GM18867 (cell line): Measurements from ENCODE around the gene FBN2.

ENCODE experiments used
- ATAC-seq: cut with Tn5 transposase; IDR thresholded peaks from one replicate; pipeline ENCODE4 v1.9.1; 2021; ENCODE audit warnings: mild to moderate bottlenecking, moderate library complexity; ENCODE audit not compliant: unreplicated experiment

FBN2 gene

GRCh38 chr5:128538000-128538249, at the start of gene FBN2:
Gene FBN2 (minus strand): TSS chr5:128538245. CDS start chr5:128537603, 642 bp downstream.
- ATAC-seq, result no peak

DNA sequence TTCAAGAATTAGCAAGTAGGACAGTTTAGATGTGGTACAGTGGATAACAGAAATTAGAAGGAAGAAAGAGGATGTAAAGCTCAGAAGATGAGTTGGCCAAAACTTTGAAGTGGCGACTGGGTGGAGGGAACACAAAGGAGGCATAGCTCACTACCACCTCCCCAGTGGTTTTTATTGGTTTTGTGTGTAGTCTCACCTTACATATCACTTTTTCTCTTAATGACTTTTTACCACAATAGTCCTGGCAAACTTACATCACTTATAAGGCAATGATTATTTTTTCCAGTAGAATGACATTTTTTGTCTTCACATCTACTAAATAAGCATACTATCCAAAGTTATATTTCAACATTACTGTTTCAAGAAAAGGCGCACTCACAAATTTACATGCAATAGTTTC, 49.2 kb upstream of the FBN2 start:
- no peak for ATAC-seq

GRCh38 chr5:128586848-128587247, 48.8 kb upstream of the FBN2 start:
- no peak for ATAC-seq

DNA sequence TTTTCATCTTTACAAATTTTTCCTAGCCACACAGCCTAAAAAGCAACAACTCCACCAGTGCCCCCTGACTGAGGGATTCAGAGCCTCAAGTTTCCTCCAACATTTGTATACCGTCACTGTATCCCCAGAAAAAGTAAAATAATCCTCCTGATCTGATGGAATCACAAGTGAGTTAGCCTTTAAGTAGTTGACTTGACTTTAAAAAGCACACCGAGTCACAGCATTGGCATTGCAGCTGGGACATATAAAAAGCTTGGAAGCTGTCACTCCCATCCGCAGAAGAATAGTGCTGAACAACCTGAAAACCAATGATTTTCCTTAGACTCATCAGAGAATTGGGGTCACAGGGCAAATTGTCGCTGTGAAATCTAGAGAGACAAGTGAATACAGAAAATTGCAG, 41.6 kb upstream of the FBN2 start:
- no peak for ATAC-seq

GRCh38 chr5:128579093-128579492, 41.0 kb upstream of the FBN2 start:
- no peak for ATAC-seq

GRCh38 chr5:128574041-128574440, 36.0 kb upstream of the FBN2 start:
- ATAC-seq, result no peak

GRCh38 chr5:128572930-128573319, 34.9 kb upstream of the FBN2 start:
- ATAC-seq, result no peak

DNA sequence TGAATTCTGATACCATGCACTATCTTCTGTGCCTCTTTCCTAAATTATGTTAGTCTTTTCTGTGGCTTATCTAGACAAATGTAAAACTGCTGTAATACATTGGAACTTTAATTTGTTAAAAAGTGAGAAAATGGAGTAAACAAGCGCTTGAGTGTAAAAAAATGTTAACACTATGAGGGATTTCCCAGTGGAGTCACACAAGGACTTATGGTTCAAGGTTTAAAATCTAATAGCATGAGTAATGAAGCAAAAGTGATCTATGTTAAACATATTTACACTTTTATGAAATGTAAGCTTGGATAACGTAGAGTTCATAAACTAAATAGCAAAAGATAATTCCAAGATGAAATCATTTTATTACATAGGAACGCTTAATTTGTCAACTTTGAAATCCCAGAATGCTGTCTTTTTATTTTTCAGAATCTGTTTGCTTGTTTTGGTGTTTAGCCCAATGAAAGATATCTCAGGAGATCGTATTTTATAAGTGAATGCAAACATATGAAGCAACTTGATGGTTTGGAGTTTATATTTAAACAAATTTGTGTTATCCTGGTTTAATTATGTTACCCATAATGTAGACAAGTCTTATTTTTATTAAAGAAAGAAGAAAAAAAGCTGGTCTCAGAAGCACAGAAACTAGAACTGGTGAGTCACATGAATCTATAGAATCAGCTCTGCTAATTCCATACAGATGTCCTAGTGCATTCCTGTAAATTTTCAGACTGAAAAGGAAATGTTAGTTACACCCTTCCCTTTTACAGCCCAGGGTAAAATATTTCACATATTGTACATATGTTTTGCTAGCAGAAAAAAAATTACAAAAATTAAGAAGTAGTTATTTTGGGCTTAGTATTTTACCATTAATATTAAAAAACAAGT, 34.2 kb upstream of the FBN2 start:
- ATAC-seq, result no peak

DNA sequence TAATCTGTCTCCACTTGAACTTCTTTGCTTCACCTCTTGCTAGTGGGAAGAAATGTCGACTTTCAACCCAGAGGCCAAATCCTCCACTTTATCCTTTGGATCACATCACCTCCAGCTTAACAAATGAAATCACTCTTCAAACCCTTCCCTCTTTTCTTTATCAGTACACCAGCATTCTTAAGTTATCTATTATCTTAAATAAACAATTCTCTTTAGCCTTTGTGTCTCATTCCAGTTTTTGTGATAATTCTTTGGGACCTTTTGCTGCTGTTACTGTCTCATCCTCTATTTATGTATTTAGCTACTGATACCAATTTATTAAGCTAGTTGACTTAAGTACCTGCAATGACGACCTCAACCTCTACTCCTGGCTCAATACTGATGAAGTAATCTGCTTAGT, 28.1 kb upstream of the FBN2 start:
- ATAC-seq, result no peak

DNA sequence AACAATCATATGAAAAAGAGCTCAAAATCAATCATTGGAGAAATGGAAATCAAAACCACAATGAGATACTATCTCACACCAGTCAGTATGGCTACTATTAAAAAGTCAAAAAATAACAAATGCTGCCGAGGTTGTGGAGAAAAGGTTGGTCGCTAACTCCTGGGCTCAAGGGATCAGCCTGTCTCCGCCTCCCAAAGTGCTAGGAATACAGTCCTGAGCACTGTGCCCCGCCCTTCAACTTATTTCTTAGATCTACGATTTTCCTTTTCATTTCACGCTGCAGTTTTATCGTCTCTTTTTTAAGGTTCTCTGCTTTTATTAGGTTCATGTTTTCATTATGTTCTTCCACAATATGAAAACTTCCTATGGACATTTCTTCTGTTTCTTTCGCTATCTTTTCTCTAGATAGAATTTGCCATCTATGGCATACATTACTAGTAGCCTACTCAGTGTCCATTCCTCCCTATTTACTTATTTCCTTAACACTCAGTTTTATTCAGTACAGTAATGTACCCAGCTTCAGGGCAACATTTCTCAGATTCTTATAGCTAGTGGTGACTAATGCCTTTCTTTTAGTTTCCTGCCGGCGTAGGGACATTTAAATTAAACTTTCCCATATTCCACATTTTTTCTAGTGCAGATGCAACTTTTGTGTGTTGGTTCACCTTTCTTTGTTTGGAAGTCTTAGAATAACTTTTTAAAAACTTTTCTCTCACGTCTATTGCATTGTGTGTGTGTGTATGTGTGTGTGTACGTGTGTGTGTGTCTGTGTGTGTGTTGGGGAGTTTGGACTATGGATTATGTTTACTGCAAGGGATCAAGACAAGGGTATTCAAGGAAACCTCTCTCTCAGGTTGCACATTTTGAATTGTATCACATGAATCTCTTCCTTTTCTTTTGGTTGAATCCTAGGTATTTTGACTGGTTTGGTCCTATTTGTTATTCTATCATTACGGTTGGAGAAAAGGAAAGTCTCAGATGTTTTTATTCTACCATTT, 21.6 kb upstream of the FBN2 start:
- no peak for ATAC-seq

GRCh38 chr5:128553747-128554146, 15.7 kb upstream of the FBN2 start:
- ATAC-seq, result no peak

DNA sequence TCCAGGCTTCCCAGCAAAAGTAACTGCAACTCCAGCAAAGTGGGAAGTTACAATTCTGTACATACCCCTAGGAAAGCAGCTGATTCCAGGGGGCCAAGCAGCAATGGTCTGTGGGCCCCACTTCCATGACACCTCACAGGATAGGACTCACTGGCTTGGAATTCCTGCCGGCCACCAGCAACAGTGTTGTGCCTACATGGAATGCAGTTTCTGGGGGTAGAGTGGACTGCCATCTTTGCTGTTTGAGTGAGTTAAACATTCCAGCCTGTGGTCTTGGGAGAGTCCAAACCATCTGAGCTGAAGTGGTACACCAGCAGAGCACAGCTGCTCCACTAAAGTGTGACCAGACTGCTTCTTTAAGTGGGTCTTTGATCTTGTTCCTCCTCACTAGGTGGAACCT, 13.4 kb upstream of the FBN2 start:
- ATAC-seq, result no peak

DNA sequence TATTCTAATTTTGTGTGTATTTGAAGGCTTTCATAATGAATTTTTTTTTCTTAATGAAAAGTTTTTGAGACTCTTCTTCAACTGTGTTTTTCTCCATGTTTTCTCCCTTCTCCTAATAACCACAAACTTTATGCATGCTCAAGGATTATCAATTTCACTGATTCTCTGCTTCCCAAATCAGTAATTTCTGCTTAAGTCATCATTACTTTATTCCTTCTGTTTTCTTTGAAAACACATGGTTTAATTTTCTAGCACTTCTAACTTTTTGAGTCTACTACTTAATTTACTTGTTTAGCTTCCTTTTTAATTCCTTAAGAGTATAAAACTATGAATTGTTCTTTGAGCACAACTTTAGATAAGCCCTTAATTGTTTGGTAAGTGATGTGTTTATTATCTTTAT, 11.5 kb upstream of the FBN2 start:
- ATAC-seq, result no peak

DNA sequence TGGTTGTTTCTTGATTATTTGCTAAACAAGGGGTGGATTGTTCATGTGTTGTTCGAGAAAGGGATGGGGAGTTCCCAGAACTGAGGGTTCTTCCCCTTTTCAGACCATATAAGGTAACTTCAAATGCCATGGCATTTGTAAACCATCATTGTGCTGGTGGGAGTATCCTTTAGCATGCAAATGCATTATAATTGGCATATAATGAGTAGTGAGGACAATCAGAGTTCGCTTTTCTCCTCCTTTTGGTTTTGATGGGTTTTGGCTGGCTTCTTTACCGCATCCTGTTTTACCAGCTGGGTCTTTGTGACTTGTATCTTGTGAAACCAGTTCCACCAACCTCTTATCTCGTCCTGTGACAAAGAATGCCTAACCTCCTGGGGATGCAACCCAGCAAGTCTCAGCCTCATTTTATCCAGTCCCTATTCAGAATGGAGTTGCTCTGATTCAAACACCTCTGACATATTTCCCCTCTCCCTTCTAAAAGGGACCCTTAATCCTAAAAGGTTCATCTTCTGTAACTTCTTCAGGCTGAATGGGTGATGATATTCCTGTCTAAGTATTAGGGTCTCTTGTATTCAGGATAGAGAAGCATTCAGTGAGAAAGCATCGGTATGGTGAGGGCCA, 8.7 kb upstream of the FBN2 start:
- ATAC-seq, result no peak

DNA sequence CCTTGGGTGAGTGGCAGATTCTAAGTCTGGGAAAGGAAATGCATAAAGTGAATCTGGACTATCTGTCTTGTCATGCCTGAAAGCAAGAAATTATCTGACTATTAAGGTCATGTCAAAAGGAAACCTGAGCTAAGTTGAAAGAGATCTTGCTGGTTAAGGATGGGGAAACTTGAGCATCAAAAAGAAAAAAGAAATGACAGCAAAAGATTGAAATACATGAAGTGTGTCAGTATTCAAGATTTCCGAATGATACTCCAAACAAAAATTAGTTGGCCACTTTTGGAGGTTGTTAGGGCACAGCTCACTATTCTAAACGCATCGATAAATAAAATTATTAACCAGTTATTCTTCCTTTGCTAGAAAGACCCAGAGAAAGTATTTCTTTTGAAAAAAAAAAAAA, 3.3 kb upstream of the FBN2 start:
- no peak for ATAC-seq

DNA sequence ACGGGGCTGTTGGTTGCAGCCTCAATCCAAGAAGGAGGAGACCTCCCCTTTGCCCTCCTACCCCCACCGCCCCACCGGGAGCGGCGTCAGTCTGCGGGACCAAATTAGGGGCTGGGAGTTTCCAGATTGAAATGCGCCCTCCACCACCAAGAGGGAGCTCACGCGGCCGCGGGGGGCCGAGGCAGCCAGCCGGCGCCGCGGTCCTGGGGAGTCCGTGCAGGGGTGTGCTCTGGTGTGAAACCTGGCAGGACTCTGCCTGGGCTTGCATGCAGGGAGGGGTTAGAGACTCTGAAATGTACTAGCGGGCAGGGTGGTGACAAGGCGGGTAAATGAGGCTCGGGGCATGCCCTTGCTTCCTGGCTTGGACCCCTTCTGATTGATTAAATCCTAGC, 989 bp upstream of the FBN2 start:
- ATAC-seq, result no peak

- no peak for ATAC-seq
Measured at GRCh38 chr5:128538250-128539037, 399 bp upstream of the FBN2 start.

GRCh38 chr5:128537221-128537999, 635 bp downstream of the FBN2 start:
- ATAC-seq, result no peak

- ATAC-seq, result no peak
Measured at GRCh38 chr5:128536254-128537220, 1.5 kb downstream of the FBN2 start.
